Caco-2 (cell line): ENCODE measurements around the gene ANP32E. TPM values are rescaled to one million over a fixed set of nuclear protein-coding genes. Genes with fewer than 3 reads are reported as not detected.

Source experiments
- BruUV-seq: library from RNA; stranded (reverse); fragments of 400-500 nt; replicated peaks from 2 replicates; lab custom pipeline; 2021; lab: Mats Ljungman, UMichigan
- CTCF ChIA-PET: fragments of 300-600 bp; sonication (Branson Sonifier 250); formaldehyde crosslinking; loops from one replicate; lab custom pipeline; 2022; ENCODE audit warnings: antibody characterized with exemption; lab: Charles Lee
- POLR2A ChIA-PET: fragments of 300-600 bp; sonication (Branson Sonifier 250); formaldehyde crosslinking; loops from one replicate; lab custom pipeline; 2022; ENCODE audit warnings: antibody characterized with exemption; lab: Charles Lee
- DNase-seq, 2 experiments: peaks; one replicate each; pipeline versions ENCODE4 v3.0.0 to v3.0.0-alpha.2; 2020 to 2022
- H3K27me3 ChIP-seq: replicated peaks from 2 replicates; pipeline ENCODE4 v1.6.0; 2011; ENCODE audit warnings: low read length; ENCODE audit not compliant: control insufficient read depth, insufficient read depth
- H3K36me3 ChIP-seq: 2 replicates; pipeline ENCODE4 v1.5.1; 2011; ENCODE audit warnings: low read length; ENCODE audit not compliant: control insufficient read depth, insufficient read depth
- H3K4me1 ChIP-seq: fragments of 250-450 bp; sonication (Bioruptor Pico); 2 replicates; pipeline ENCODE4 v1.5.1; 2020; ENCODE audit warnings: mild to moderate bottlenecking
- H3K4me3 ChIP-seq: 2 replicates; pipeline ENCODE4 v1.5.1; 2011; ENCODE audit warnings: low read depth, mild to moderate bottlenecking, control low read depth, low read length
- H3K9me3 ChIP-seq: fragments of 250-450 bp; sonication (Bioruptor Pico); 2 replicates; pipeline ENCODE4 v1.5.1; 2020; ENCODE audit warnings: mild to moderate bottlenecking, moderate library complexity
- H3K27ac Mint-ChIP-seq: one replicate; pipeline ENCODE4 v1.8.0; 2022; ENCODE audit warnings: mixed read lengths; ENCODE audit not compliant: unreplicated experiment
- H3K27me3 Mint-ChIP-seq: one replicate; pipeline ENCODE4 v1.8.0; 2022; ENCODE audit warnings: mixed read lengths; ENCODE audit not compliant: insufficient read depth, unreplicated experiment
- H3K36me3 Mint-ChIP-seq: one replicate; pipeline ENCODE4 v1.8.0; 2022; ENCODE audit warnings: mild to moderate bottlenecking, mixed read lengths; ENCODE audit not compliant: insufficient read depth, unreplicated experiment
- H3K4me1 Mint-ChIP-seq: one replicate; pipeline ENCODE4 v1.8.0; 2022; ENCODE audit warnings: low read depth, mixed read lengths; ENCODE audit not compliant: unreplicated experiment
- H3K4me3 Mint-ChIP-seq: one replicate; pipeline ENCODE4 v1.8.0; 2022; ENCODE audit warnings: mild to moderate bottlenecking, moderate library complexity, mixed read lengths; ENCODE audit not compliant: unreplicated experiment
- H3K9me3 Mint-ChIP-seq: one replicate; pipeline ENCODE4 v1.8.0; 2022; ENCODE audit warnings: mixed read lengths; ENCODE audit not compliant: unreplicated experiment
- intact Hi-C: fragments of 100-400 bp; cut with micrococcal nuclease; formaldehyde crosslinking; loops from one replicate; pipeline ENCODE4 v1.10.0; 2022; ENCODE audit not compliant: unreplicated experiment
- total RNA-seq: library from RNA; stranded (reverse); gene quantifications from 2 replicates; pipeline ENCODE4 v1.2.3, GENCODE V29; 2022
- TF ChIP-seq, protein P1 (sequence below), 2 experiments: fragments of 200-600 bp in 1 of 2; IDR thresholded peaks; 1 replicate in 1 of 2; 2 replicates in 1 of 2; pipeline versions ENCODE4 v1.5.1 to v1.8.0; 2011 to 2022; ENCODE audit warnings: antibody characterized with exemption in 1 of 2, control low read depth in 1 of 2, inconsistent platforms in 1 of 2, low read depth in 1 of 2, low read length in 1 of 2, mild to moderate bottlenecking in 1 of 2, moderate library complexity in 1 of 2; ENCODE audit not compliant: insufficient read depth in 1 of 2, severe bottlenecking in 1 of 2, unreplicated experiment in 1 of 2

The ANP32E gene
- total RNA-seq, 1 experiment from 2014 or later, result 26.8 TPM

DNA sequence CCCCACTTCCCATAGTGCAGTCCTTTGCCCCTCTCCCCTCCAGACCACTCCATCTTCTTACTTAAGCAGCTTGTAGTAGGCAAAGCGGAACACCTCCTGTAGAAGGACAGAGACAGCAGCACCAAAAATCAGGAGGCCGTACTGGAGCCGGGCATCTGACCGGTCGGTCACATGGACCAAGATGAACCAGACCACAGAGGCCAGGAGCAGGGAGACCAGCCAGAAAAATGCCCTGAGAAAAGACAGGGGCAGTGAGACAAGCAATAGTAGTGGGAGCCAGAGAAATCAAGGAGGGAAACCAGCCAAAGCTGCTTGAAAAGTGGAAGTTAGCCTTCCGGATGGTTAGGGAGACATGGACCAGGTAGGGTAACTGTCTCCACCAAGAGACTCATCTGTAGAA, 32.0 kb upstream of the ANP32E start:
- H3K4me1 ChIP-seq, result no peaks in the 10 kb centered on the region
- no peaks in the 10 kb centered on the region for H3K9me3 ChIP-seq
- Mint-ChIP-seq H3K27ac (peak overlapping the region; percentile 60), H3K4me1 (peaks cover 14% of the 10 kb centered on the region), H3K27me3 (no peaks in the 10 kb centered on the region), H3K36me3 (peaks cover 5% of the 10 kb centered on the region), H3K4me3 (peak overlapping the region; percentile 87), H3K9me3 (no peaks in the 10 kb centered on the region)
- BruUV-seq, result no TSS peak
- intact Hi-C loops, result loop anchor here (2.0 kb wide), 1 partner anchor 15 kb away; the partner anchor contains the start of gene CIART
- peak overlapping the region; percentile 68 for H3K4me3 ChIP-seq
- ChIA-PET CTCF (no interaction called here), POLR2A (no interaction called here)
- no peaks in the 10 kb centered on the region for H3K27me3 ChIP-seq
- DNase-seq, result no peak
- TF ChIP-seq, protein P1, sequence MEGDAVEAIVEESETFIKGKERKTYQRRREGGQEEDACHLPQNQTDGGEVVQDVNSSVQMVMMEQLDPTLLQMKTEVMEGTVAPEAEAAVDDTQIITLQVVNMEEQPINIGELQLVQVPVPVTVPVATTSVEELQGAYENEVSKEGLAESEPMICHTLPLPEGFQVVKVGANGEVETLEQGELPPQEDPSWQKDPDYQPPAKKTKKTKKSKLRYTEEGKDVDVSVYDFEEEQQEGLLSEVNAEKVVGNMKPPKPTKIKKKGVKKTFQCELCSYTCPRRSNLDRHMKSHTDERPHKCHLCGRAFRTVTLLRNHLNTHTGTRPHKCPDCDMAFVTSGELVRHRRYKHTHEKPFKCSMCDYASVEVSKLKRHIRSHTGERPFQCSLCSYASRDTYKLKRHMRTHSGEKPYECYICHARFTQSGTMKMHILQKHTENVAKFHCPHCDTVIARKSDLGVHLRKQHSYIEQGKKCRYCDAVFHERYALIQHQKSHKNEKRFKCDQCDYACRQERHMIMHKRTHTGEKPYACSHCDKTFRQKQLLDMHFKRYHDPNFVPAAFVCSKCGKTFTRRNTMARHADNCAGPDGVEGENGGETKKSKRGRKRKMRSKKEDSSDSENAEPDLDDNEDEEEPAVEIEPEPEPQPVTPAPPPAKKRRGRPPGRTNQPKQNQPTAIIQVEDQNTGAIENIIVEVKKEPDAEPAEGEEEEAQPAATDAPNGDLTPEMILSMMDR (IDR thresholded peaks at IDR 0.05; ENCODE audit: insufficient read depth in 1 of 2, low read depth in 1 of 2, low read length in 1 of 2, severe bottlenecking in 1 of 2, unreplicated experiment in 1 of 2), result no peak
- H3K36me3 ChIP-seq, result no peaks in the 10 kb centered on the region; the same call in 1 of the 2 replicates

- H3K4me1 Mint-ChIP-seq, result peaks cover 7% of the 10 kb centered on the region
- no peaks in the 10 kb centered on the region for H3K4me1 ChIP-seq
These were observed 27.6 kb upstream of the ANP32E start for GRCh38 chr1:150263549-150263948.

DNA sequence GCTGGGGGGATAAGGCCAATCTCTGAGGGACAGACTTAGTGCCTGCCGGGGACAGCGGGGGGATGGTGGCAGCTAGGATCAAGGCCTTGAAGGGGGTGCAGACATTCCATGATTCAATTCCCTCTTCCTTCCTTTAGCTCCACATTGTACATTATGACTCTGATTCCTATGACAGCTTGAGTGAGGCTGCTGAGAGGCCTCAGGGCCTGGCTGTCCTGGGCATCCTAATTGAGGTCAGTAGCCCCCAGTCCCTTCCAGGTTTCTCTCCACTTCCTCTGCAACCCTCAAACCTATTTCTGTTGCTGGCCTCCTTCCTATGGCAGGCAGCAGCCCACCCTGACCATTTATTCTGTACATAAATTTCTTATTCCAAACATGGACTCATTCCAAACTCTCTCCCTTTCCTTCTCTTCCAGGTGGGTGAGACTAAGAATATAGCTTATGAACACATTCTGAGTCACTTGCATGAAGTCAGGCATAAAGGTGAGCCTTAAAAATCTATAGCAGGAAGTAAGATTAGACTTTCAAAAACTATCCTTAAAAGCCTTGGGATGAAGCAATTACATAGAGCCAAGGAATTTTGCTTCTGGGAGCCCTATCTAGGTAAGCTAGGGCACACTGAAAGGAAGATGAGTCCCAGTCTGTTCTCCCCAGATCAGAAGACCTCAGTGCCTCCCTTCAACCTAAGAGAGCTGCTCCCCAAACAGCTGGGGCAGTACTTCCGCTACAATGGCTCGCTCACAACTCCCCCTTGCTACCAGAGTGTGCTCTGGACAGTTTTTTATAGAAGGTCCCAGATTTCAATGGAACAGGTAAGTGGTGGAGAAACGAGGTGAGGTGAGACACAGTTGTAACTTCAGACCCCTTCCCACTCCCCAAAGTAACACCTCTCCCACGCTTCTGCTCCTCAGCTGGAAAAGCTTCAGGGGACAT, 26.7 kb upstream of the ANP32E start:
- Histone ChIP-seq H3K9me3 (no peaks in the 10 kb centered on the region), H3K27me3 (no peaks in the 10 kb centered on the region), H3K4me3 (no peak overlapping the region), H3K36me3 (no peaks in the 10 kb centered on the region; the same call in 1 of the 2 replicates), H3K4me1 (peaks cover 7% of the 10 kb centered on the region; the same call in 1 of the 2 replicates)
- TF ChIP-seq, protein P1 (IDR thresholded peaks at IDR 0.05; ENCODE audit: insufficient read depth in 1 of 2, low read depth in 1 of 2, low read length in 1 of 2, severe bottlenecking in 1 of 2, unreplicated experiment in 1 of 2), result no peak
- BruUV-seq, result no TSS peak
- DNase-seq, result no peak
- POLR2A ChIA-PET, result no interaction called here
- CTCF ChIA-PET, result no interaction called here
- Mint-ChIP-seq H3K4me1 (peaks cover 7% of the 10 kb centered on the region), H3K4me3 (no peak overlapping the region), H3K36me3 (no peaks in the 10 kb centered on the region), H3K9me3 (no peaks in the 10 kb centered on the region), H3K27me3 (peaks cover 2% of the 10 kb centered on the region), H3K27ac (no peak overlapping the region)
- intact Hi-C loops, result no loop called here

More at GRCh38 chr1:150263549-150263948, 27.6 kb upstream of the ANP32E start:
- H3K4me3 Mint-ChIP-seq, result no peak overlapping the region
- no peaks in the 10 kb centered on the region for H3K9me3 ChIP-seq
- ChIA-PET CTCF (no interaction called here), POLR2A (no interaction called here)
- H3K36me3 Mint-ChIP-seq, result no peaks in the 10 kb centered on the region
- no peak overlapping the region for H3K4me3 ChIP-seq
- intact Hi-C loops, result no loop called here
- no peaks in the 10 kb centered on the region; the same call in 1 of the 2 replicates for H3K36me3 ChIP-seq
- no TSS peak for BruUV-seq
- no peak for DNase-seq
- H3K27me3 Mint-ChIP-seq, result peaks cover 2% of the 10 kb centered on the region
- H3K9me3 Mint-ChIP-seq, result no peaks in the 10 kb centered on the region
- H3K27me3 ChIP-seq, result no peaks in the 10 kb centered on the region
- no peak overlapping the region for H3K27ac Mint-ChIP-seq
- TF ChIP-seq, protein P1 (IDR thresholded peaks at IDR 0.05; ENCODE audit: insufficient read depth in 1 of 2, low read depth in 1 of 2, low read length in 1 of 2, severe bottlenecking in 1 of 2, unreplicated experiment in 1 of 2), result no peak
